Measurements from ENCODE around the gene ZNF805.
A peak's percentile ranks its signal among the peaks of the same experiment; 100 is the strongest.
"Not testable (repeated sequence)": the region's sequence is repeated elsewhere in the genome, so short reads cannot be mapped to it uniquely, and the experiment has no call there.

ZNF805 gene

DNA sequence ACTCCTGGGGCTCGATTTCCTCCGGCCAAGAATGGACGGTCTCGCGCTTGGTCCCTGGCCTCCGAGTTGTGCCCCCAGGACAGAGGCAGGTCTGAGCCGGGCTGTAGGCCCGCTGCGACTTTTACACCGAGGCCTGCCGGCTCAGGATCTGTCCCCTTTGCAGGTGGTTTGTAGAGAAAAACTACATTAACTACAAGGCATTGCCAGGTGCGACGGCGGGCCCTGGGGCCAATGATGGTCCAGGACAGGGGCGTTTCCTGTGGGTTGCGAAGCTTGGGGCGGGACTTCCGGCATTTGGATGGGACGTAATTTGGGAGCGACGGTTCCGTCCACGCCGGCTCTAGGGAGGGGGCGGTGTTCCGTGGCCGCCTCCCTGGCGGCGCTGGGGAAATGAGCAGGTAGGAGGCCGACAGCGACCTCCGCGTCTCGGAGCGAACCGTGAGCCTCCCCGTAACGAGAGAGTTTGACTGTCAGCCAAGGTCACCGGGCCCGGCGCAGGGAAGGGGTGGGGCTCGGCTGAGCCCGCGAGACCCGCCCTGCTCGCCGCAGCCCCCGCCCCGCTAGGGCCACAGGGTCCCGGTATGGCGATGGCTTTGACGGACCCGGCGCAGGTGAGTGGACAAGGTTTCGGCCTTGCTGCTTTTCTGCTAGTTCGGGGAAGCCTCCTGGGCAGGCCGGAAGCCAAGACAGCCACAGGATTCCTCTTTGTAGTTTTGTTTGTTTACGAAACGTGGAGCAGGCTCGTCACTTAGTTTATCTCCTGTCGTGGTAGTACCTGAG, at the start of gene ZNF805:
ZNF805 (plus strand) TSS at position 322 of the 780 bp plus-strand sequence; CDS start at position 582, 260 bp downstream.
- H3K4me1 Mint-ChIP-seq: peaks cover 16% of the 10 kb centered on the region
- TF ChIP-seq, protein P1, sequence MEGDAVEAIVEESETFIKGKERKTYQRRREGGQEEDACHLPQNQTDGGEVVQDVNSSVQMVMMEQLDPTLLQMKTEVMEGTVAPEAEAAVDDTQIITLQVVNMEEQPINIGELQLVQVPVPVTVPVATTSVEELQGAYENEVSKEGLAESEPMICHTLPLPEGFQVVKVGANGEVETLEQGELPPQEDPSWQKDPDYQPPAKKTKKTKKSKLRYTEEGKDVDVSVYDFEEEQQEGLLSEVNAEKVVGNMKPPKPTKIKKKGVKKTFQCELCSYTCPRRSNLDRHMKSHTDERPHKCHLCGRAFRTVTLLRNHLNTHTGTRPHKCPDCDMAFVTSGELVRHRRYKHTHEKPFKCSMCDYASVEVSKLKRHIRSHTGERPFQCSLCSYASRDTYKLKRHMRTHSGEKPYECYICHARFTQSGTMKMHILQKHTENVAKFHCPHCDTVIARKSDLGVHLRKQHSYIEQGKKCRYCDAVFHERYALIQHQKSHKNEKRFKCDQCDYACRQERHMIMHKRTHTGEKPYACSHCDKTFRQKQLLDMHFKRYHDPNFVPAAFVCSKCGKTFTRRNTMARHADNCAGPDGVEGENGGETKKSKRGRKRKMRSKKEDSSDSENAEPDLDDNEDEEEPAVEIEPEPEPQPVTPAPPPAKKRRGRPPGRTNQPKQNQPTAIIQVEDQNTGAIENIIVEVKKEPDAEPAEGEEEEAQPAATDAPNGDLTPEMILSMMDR (IDR thresholded peaks at IDR 0.05; ENCODE audit: unreplicated experiment in 3 of 3): no peak
- peaks cover 12% of the 10 kb centered on the region for H3K36me3 Mint-ChIP-seq (ENCODE audit: low read depth)
- H3K27me3 Mint-ChIP-seq (ENCODE audit: low read depth): no peaks in the 10 kb centered on the region
- no peaks in the 10 kb centered on the region for H3K9me3 Mint-ChIP-seq
- peak within 1 kb of the TSS; percentile 88 to 99 (median 98) for H3K4me3 Mint-ChIP-seq
- H3K27ac Mint-ChIP-seq: peak within 1 kb of the TSS; percentile 98 to 100 (median 99)

DNA sequence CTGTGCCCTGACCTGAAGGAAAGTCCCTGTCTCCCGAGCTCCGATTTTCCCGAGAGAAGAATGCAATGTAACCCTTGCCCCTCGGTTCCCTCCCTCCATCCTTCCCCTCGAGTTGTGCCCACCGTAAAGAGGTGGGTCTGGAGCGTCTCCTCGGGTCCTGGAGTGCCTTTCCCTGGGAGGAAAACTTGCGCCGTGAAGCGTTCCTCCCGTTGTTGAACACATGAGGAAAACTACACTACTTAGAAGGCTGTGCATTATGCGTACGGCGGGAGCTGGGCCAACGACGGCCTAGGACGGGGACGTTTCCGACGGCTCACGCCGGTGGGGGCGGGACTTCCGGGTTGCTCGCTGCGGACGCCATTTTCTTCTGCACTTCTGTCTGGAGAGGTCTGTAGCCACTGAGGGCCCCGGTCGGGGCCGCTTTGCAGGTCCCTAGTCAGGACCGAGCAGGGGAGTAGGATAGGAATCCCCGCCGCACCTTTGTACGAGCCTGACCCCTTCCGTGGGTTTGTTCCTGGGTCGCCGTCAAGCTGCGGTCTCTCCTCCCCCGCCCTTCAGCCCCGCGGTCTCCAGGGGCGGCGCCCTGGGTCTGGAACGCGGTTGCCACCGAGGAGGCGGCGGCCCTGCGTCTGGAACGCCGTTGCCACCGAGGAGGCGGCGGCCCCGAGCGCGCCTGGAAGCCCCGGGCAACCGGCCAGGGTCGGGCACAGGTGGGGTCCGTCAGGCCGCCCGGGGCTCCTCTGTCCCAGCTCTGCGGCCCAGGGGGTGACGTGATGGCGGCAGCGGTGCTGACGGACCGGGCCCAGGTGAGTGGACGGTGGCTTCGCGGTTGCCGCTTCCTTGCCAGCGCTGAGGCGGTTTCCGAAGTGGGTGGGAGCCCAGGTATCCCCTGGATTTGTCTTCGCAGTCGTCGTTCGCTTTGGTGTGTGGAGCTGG, 49.0 kb upstream of the ZNF805 start, which contains the start of gene ZNF264:
ZNF264 (plus strand) TSS at position 360 of the 936 bp plus-strand sequence; CDS start at position 774, 414 bp downstream.
- Mint-ChIP-seq H3K9me3 (peaks cover 39% of the 10 kb centered on the region), H3K36me3 (ENCODE audit: low read depth) (peaks cover 66% of the 10 kb centered on the region), H3K4me1 (peaks cover 21% of the 10 kb centered on the region), H3K27me3 (ENCODE audit: low read depth) (no peaks in the 10 kb centered on the region), H3K4me3 (peak within 1 kb of the TSS; percentile 98 to 99 (median 99)), H3K27ac (peak within 1 kb of the TSS; percentile 97 to 99 (median 98))
- TF ChIP-seq, protein P1 (IDR thresholded peaks at IDR 0.05; ENCODE audit: unreplicated experiment in 3 of 3): no peak

DNA sequence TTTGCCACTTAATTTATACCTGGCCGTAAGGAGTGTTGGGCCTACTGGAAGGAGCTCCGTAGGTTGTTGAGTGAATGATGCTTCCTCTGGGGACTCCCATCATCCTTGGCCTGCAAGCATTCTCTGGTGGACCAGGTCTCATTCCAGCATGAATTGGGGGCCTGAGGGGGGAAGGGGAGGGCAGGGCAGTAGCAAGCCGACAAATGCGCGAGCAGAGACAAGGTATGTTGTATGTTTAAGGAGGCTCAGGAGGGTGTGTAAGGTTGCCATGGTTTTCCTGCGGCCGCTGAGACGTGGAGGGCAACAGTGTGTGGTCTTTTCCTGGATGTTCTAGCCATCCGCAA, 48.4 kb upstream of the ZNF805 start:
- Mint-ChIP-seq H3K27ac (peak overlapping the region; percentile 97 to 98 (median 98)), H3K4me3 (peak overlapping the region; percentile 98 to 99 (median 99)), H3K36me3 (ENCODE audit: low read depth) (peaks cover 72% of the 10 kb centered on the region), H3K9me3 (peaks cover 39% of the 10 kb centered on the region), H3K4me1 (peaks cover 21% of the 10 kb centered on the region), H3K27me3 (ENCODE audit: low read depth) (no peaks in the 10 kb centered on the region)
- TF ChIP-seq, protein P1 (IDR thresholded peaks at IDR 0.05; ENCODE audit: unreplicated experiment in 3 of 3): no peak

DNA sequence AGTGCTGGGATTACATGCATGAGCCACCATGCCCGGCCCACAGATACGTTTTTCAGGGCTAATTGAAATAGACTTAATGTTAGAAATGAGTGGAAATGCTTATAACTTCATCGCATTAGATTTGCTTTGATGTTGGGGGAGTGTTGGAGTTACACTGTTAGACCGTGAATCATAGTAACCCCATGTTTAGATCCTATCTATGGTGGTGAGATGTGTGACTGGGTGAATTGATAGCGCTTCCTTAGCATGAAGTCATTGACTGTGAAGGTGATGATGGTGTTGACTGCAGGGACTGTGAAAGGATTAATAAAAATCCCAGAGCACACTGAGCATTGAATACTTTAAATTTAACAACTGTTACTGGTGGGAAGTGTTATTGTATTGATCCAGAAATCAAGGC, 47.4 kb upstream of the ZNF805 start:
- Mint-ChIP-seq H3K27me3 (ENCODE audit: low read depth) (no peaks in the 10 kb centered on the region), H3K9me3 (peaks cover 34% of the 10 kb centered on the region)

DNA sequence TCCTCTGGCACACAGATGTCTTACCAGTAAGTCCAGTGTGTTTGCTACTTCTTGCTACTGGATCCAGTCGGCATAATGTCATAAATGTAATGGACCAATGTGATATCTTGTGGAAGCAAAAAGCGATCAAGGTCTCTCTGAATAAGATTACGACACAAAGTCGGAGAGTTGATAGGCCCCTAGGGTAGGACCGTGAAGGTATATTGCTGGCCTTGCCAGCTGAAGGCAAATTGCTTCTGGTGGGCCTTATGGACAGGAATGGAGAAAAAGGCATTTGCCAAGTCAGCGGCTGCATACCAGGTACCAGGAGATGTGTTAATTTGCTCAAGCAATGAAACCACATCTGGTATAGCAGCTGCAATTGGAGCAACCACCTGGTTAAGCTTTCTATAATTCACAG, 42.6 kb upstream of the ZNF805 start:
- not testable (repeated sequence) for H3K27ac Mint-ChIP-seq; H3K4me3 Mint-ChIP-seq; H3K9me3 Mint-ChIP-seq; H3K27me3 Mint-ChIP-seq (ENCODE audit: low read depth)
- peaks cover 14% of the 10 kb centered on the region for H3K4me1 Mint-ChIP-seq
- peaks cover 98% of the 10 kb centered on the region for H3K36me3 Mint-ChIP-seq (ENCODE audit: low read depth)

More for the DNA sequence above, 47.4 kb upstream of the ZNF805 start:
- Mint-ChIP-seq H3K4me1 (peaks cover 21% of the 10 kb centered on the region), H3K4me3 (peak overlapping the region; percentile 98 to 99 (median 99)), H3K27ac (peak overlapping the region; percentile 18 to 98 (median 27)), H3K36me3 (ENCODE audit: low read depth) (peaks cover 78% of the 10 kb centered on the region)
- TF ChIP-seq, protein P1 (IDR thresholded peaks at IDR 0.05; ENCODE audit: unreplicated experiment in 3 of 3): no peak

DNA sequence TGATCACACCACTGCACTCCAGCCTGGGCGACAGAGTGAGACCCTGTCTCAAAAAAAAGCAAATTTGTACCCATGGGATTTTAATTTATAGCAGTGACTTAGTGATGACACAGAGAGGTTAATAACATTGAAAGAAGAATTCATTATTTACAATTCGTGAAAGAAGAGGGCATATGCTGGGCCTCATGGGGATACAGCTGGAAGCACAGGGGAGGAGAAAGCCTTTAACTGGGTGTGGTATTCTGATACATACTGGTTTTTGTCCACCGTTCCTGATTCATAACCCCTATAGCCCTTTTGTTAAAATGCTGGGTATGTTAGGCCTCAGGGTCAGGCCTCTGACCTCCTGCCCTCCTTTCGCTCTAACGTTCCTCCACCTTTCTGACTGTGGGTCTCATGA, 38.3 kb upstream of the ZNF805 start:
- TF ChIP-seq, protein P1 (IDR thresholded peaks at IDR 0.05; ENCODE audit: unreplicated experiment in 3 of 3): no peak
- Mint-ChIP-seq H3K4me1 (no peaks in the 10 kb centered on the region), H3K27ac (no peak overlapping the region), H3K9me3 (no peaks in the 10 kb centered on the region), H3K27me3 (ENCODE audit: low read depth) (peaks cover 4% of the 10 kb centered on the region), H3K36me3 (ENCODE audit: low read depth) (peaks cover 85% of the 10 kb centered on the region), H3K4me3 (no peak overlapping the region)
